Activated naive CD4-positive, alpha-beta T cell (primary cell): Measurements from ENCODE around the gene KCNQ5.
"Not testable (repeated sequence)": the region's sequence is repeated elsewhere in the genome, so short reads cannot be mapped to it uniquely, and the experiment has no call there.

Experiments
- DNase-seq, 4 experiments: peaks; one replicate each; lab custom pipeline; 2025; lab: John Stamatoyannopoulos, UW

KCNQ5 gene

DNA sequence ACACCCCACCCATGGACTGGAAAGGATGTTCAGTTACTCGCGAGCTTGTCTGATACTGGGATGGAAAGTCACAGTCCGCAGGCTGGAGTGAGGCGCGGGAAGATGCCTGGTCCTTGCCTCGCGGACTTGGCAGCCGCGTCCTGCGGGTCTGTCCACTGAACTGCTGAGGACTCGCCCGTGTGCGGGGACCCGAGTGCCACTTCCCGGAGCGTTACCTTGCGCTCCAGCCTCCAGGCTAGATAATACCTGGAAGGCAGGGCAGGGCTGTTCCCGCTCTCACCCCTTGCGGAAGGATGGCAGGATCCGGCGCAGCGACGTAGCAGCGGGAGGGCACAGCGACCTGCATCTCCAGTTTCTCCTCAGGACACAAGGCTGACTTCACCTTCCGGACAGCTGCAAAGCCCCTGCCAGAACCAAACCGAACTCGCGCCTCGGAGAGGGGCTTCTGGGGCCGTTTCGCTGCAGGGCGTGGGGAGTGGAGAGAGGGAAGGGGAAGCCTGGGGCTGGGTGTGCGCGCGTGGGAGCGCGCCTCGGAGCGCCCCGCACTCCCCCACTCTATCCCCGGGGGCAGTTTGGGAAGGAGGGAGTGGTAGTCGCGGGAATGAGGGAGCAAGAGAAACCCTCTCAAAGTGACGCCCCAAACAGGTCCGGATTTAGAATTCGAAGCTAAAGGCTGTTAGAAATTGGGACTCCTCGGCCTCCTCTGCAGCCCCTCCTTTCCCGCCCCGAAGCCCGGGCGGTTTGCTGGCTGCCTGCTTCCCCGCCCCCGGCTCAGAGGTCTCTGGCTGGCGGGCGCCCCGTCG is at the start of gene KCNQ5:
Gene KCNQ5 (plus strand): TSS at position 774 of the 803 bp plus-strand sequence.
- peak in 2 of 4 experiments; percentile 18 to 22 for DNase-seq

DNA sequence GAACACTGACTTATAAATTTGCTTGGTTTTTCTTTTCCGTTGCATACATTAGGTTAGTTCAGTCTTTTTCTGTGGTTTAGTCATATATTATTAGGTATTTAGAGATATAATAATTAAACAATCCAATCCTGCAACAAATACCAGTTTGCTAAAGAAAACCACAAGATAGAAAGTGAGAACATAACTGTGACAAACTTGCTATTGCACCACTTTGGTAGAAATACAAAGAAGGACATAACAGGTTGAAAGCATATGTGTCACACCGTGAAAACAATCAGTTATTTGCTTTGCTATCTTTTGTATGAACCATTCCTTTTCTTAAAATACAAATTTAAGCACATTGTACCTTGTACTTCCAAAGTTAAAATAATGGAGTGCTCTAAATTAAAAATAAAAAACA is 42.0 kb upstream of the KCNQ5 start:
- no peak for DNase-seq

DNA sequence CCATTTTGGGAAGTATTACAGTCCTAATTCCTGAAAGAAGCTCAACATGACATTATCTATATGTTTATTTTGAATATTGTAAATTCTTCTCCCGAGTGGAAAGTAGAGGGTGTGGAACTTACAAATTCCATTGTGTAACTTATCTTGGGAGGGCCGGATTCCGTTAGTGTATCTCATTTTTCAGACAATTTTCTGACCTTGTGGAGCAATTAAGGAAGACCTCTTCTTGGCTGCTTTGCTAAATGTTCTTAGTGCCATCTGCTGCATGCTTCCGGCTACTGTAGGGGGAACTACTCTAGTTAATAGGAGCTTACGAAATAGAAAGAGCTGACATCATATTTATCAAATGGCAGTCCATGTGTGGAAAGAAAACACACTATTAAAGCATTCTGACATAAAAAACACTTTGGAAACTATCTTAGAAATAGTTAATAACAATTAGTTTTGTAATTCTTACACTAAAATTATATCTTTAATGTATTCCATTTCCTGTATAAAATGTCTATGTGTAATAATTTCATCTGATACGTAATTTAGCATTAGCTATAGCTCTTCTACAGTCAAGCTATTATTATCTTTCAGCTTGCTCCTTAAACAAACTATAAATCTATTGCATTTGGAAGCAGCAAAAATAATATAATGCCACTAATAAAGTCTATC is 41.5 kb upstream of the KCNQ5 start:
- DNase-seq, result no peak

DNA sequence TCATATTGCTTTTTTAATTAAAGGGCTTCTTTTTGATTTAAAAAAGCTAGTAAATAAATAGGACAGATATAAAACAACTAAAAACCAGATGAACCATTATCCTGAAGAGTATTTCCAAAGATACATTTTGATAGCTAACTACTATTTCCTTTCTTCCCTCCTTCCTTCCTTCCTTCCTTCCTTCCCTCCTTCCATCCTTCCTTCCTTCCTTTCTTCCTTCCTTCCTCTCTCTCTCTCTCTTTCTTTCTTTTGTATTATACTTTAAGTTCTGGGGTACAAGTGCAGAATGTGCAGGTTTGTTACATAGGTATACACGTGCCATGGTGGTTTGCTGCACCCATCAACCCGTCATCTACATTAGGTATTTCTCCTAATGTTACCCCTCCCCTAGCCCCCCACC is 40.9 kb upstream of the KCNQ5 start:
- DNase-seq, result not testable (repeated sequence)

DNA sequence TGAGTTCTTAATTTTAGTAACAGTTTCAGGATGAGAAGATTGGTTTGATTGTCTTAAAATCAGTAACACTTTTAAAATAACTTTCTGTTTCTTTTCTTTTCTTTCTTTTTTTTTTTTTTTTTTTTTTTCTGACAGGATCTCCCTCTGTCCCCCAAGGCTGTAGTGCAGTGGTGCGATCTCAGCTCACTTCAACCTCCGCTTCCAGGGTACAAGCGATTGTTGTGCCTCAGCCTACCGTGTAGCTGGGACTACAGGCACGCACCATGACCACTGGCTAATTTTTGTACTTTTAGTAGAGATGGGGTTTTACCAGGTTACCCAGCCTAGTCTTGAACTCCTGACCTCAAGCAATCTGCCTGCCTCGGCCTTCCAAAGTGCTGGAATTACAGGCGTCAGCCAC is 33.7 kb upstream of the KCNQ5 start:
- DNase-seq, result no peak

DNA sequence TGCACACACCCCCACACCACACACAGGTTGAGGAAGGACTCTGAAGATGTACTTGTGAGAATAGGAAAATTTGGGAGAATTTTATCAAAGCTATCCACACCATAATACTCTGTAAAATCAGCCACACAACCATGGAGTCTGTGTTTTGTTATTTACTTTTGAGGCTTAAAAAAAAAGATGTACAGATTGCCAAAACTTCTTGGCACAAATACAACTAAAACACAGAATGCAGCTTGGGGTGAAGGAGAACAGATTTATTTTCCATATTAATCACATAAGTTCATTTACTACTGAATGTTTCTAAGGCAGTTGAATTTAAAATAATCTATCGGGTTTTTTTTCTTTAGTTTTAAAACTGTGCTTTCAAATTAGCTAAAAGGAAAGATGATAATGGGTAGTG is 32.8 kb upstream of the KCNQ5 start:
- DNase-seq, result no peak

DNA sequence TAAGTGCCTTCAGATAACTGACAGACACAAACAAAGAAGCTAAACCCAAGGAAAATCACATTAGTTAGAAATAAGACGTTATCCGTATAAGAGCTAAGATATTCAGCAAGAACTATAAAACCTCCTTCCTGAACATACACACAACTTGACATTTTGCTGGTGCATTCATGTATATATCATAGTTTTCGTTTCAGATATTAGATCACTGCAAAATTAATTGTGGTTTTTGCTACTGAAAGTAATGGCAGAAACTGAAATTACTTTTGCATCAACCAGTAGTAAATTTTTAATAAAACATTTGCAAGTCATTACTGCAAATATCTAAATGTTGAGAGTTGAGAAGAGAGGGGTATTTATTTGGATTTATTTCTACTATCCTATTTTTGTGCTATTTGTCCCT is 26.1 kb upstream of the KCNQ5 start:
- DNase-seq, result no peak

DNA sequence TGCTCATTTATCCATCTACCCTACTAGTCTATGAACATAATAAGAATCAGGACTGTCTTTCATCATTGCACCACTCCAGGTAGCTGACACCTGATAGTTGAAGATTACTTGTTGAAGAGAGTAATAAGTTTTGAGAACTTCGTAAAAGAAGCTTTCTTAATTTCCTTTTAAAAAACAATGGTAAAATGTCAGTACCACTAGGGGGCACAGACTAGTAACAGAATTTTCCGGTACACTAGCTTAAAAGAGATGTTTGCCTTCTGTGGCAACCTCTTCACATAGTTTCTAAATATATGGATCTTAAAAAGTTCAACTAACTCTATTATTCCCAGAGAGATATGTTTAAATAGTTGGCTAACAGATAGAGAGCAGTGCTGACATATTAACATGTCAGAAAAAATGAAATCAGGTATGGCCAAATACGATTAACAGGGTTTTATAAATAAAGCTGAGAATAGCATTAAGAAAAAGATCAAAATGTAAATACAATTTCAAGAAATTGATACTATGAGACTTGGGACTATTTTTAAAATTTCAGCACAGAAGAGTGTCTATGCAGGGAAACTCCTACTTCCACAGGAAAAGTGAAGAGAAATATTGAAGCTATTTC is 5.4 kb upstream of the KCNQ5 start:
- no peak for DNase-seq

DNA sequence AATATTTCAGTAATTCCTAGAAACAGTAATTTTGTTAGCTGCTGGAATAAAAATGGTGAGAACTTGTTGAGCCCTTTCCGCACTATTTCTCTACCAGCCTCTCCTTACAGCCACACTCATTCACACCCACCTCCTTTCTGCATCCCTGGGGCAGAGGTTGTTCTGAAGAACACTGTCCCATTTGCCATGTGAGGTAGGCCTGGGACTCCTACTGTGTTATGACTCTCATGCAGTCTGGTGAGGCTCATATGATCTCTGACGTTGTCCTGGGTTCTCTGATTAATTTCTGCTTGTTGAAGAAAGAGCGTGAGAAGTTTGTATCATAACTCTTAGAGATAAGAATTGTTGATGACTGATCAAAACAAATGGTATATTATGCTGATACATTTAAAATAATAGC is 4.1 kb upstream of the KCNQ5 start:
- DNase-seq, result no peak

DNA sequence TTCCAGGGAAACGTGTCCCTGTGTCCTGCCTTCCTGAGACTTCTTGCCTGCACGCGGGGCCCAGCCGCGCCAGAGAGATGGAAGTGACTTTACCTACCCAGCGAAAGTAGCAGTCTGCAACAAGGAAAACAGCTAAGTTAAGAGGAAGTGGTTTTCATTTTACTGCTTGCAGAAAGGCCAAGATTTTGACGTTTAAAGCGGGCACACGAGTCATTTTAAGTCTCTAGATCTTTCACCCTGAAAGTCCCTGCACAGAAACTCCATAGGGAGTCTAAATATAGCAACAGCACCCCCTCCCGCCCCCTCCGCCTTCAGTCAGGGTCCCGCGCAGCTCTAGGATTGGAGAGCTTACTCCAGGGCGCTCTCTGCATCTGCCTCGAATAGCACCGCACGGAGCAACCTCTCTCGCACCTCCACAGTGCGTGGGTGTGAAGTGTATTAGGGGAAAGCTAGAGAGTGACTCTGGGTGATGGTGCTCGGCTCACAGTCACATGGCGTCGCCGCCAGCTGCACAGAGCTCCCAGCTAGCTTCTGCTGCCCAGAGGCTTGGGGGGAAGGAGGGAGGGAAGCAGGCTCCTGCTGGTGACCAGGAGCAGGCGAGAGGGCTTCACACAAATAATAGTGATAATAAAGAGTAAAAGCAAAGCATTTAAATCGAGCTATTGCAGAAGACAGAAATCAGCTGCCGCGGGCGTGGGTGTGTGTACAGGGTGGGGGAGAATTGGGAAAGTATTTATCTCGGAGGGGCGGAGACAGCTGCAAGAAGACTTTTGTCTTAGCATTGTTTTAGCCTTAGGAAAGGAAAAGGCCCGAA is 1.8 kb upstream of the KCNQ5 start:
- DNase-seq, result peak; percentile 47 to 54 (median 50)

DNA sequence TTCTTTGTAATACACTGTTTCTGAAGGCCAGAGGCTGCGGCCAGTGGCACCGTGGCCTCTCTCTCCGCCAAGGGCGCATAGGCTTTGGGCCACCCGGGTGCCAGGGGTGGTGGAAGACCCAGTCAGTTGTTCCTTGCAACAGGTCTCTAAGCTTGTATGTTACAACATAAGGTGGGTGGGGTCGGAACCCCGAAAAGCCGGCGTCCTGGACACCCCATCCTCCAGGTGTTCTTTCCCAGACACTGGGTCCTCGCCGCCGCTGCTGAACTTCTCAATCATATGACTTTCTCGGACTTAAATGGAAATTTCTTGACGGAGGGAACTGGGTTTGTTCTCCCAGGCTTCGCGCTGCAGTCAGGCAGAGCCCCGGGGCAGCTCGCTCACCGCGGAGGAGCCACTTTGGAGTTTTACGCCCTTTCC is 983 bp upstream of the KCNQ5 start:
- DNase-seq, result no peak

DNA sequence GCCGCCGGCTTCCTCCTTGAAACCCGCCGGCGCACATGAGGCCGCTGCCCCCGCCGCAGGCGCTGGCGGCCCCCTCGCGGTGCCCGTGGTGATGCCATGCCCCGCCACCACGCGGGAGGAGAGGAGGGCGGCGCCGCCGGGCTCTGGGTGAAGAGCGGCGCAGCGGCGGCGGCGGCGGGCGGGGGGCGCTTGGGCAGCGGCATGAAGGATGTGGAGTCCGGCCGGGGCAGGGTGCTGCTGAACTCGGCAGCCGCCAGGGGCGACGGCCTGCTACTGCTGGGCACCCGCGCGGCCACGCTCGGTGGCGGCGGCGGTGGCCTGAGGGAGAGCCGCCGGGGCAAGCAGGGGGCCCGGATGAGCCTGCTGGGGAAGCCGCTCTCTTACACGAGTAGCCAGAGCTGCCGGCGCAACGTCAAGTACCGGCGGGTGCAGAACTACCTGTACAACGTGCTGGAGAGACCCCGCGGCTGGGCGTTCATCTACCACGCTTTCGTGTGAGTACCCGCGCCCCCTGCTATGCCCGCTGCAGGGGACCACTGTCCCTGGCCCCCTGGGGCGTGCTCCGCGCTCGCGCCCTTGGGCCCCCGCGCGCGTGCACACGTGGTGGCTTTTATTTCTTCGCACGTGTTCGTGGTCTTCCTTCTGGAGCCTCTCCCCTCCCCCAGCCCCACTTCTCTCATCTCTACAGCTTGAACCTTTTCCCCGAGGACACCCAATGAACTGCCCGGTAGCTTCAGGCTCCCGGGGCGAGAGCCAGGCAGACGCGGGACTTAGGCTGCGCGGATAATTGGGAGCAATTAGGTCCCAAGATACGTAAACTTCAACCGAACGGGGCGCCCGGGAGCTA is 453 bp downstream of the KCNQ5 start:
- peak; percentile 32 to 61 (median 48) for DNase-seq

DNA sequence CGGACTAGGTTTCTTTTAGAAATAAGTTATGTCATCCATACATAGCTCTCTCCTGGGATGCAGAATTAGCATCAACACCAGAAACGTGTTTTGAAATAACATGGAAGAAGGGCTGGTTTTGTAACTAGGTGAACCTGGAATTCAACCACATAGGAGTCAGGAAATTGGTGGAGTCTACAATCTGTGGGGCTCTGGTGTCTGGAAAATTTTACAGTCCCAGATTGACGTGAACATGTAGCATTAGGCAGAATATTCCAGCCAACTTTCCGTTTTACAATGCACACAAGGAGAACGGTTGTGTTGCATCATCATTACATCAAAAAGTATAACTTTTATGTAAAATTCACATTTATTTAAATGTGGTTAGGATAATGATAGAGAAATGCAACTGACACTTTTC is 1.9 kb downstream of the KCNQ5 start:
- no peak for DNase-seq

DNA sequence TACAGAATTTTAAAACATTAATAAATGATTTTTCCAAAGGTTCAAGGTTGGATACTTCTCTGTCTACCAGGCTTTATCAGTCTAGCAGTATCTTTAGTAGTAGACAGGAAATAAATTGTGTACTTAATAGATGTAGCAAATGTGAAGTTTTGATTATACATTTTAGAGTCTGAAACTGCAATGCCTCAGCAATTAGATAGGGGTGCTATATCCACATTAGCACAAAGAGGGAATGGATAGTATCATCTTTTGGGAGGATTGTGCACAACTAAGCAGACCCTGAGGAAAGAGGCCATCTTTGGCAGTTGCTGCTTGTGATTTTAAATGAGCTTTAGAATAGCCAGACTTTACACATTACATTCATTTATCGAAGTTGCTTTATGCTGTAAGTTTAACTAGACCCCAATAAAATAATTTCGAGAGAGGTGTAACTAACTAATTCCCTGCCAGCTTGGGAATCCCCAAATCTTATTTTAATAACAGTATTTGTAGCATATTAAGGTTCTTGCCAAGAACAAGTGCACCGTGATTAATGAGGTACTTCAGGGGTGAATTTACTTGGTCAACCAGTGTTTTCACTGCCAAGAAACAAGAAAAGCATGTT is 2.8 kb downstream of the KCNQ5 start:
- DNase-seq, result no peak

DNA sequence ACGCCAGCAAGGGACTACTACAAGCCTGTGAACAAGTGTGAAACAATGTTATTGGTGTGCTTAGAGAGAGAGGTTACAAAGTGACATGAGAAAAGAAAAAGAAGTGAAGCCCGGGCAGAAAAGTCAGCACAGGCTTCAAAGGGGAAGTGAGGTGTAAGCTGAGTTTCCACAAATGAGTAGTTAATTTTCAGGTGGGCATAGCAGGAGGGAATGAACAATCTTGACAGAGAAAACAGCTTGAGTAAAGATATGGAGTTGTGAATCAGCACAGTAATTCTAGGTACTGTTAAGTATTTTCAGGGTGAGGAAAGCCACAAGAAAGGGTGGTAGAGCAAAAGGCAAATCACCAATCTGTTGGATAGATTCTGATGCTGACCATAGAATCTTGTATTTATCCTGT is 4.3 kb downstream of the KCNQ5 start:
- no peak for DNase-seq

DNA sequence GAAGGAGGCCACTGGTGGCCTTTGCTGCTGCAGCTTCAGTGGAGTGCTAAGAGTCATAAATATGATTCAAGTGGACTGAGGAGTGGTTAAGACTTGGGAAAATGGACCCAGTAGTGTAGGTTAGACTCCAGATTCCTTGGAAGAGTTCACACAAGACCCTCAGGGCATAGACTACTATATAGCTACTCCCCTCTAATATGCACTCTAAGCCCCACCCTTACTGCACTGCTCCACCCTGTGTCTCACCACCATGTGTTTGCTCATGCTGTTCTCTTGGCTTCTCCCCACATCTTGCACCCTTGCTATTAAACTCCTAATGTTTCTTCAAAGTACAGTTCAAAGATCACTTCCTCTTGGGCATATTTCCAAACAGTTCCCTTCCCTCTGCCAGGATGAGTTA is 5.7 kb downstream of the KCNQ5 start:
- DNase-seq, result no peak

DNA sequence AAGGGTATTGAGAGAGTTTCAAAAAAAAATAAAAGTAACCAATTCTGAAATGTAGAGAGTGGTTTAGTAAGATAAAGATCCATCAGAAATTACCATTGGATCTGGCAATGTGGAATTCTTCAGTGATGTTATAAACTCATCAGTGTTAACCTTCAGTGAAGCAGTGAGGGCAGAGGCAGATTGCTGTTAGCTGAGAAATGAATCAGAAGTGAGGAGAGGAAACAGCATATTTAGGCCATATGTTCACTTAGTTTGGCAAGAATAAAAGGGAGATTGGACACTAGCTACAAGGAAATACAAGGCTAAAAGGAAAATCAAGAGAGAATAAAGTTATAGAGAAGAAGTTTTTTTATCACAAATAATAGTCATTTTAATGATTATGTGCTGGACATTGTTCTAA is 9.6 kb downstream of the KCNQ5 start:
- no peak for DNase-seq

DNA sequence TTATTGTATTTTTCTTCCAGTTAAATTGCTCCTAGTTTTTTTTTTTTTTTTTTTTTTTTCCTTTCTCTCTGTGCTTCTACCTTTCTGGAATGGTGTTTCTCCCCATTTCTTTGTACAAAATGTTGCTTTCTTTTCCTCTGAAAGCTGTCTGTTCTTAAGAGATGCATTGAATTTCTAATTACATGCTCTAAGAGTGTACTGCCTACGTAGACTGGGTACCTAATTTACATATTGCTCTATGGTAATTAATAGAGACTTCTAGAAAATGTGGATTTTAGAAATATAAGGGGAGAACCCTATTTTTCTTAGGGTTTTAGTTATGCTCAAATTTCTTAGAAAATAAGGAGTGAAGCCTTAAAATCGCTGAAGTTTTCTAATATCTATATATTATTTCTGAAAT is 13.8 kb downstream of the KCNQ5 start:
- no peak for DNase-seq

DNA sequence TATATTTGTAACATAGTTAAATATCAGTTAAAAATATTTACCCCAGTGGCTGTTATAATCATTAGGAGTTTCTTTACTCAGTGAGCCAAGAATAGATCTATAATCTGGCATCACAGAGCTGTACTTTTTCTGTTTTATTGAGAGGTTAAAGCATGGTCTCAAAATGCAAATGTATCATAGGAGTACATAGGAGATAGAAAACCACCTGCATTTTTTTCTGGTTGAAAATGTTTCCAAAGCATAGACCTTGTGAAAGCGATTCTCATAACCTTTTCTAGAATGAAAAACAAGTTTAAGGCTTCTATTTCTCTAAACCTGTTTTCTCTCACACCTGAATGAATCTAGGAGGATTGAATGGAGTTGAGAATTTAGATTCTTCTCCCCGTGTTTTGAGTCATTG is 14.4 kb downstream of the KCNQ5 start:
- no peak for DNase-seq

DNA sequence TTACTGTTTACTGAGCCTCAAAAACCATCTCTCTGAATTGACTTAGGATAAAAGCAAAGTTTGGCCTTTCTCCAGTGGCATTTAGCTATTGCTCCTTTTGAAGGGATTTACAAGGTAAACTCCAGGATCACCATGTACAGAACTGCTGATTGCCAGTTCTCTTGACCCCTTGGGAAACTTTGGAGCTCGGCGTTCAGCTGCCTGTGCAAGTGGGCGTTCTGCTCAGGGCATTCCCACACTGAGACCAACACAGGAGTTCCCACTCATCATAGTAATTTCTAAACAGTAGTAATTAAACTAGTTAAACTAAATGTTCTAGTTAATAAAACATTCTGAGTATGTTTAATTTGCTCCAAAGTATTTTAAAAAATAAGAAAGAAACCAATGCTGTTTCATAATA is 14.9 kb downstream of the KCNQ5 start:
- DNase-seq, result no peak
